ENCODE results near the gene ACTC1. TPM values are rescaled to one million over a fixed set of nuclear protein-coding genes. Genes with fewer than 3 reads are reported as not detected.
A peak's percentile ranks its signal among the peaks of the same experiment; 100 is the strongest.

ACTC1 gene
- total RNA-seq, 1 donor: not detected

GRCh38 chr15:34760909-34761308 lies 34.4 kb downstream of the ACTC1 start:
- DNase-seq (ENCODE audit: low read depth in 2 of 3, low spot score in 2 of 3): no peak

GRCh38 chr15:34759992-34760391 lies 35.4 kb downstream of the ACTC1 start:
- DNase-seq (ENCODE audit: low read depth in 2 of 3, low spot score in 2 of 3): no peak

- DNase-seq (ENCODE audit: low read depth in 2 of 3, low spot score in 2 of 3): no peak
Observed at GRCh38 chr15:34759347-34759746, 36.0 kb downstream of the ACTC1 start.

GRCh38 chr15:34757262-34757661 lies 38.1 kb downstream of the ACTC1 start:
- no peak for DNase-seq (ENCODE audit: low read depth in 2 of 3, low spot score in 2 of 3)

GRCh38 chr15:34755419-34755773 lies 40.0 kb downstream of the ACTC1 start:
- DNase-seq (ENCODE audit: low read depth in 2 of 3, low spot score in 2 of 3): no peak

GRCh38 chr15:34754674-34755418 lies 40.5 kb downstream of the ACTC1 start, which contains the start of gene GJD2:
TSS of gene GJD2 (minus strand) at chr15:34754998. CDS start at chr15:34754488, 510 bp downstream.
- DNase-seq (ENCODE audit: low read depth in 2 of 3, low spot score in 2 of 3): peak in 2 of 3 donors; percentile 4 to 12

- no peak for DNase-seq (ENCODE audit: low read depth in 2 of 3, low spot score in 2 of 3)
Observed at GRCh38 chr15:34754171-34754601, 41.2 kb downstream of the ACTC1 start.

- DNase-seq (ENCODE audit: low read depth in 2 of 3, low spot score in 2 of 3): peak in 2 of 3 donors; percentile 3 to 5
Observed at GRCh38 chr15:34753236-34753894, 42.0 kb downstream of the ACTC1 start.

GRCh38 chr15:34749691-34750090 lies 45.7 kb downstream of the ACTC1 start:
- no peak for DNase-seq (ENCODE audit: low read depth in 2 of 3, low spot score in 2 of 3)

Other genes starting within 250 kb of the ACTC1 start
- gene GOLGA8B, start 211.9 kb downstream of the ACTC1 start, total RNA-seq: 96.1 TPM
- gene GJD2, start 40.6 kb downstream of the ACTC1 start, total RNA-seq: not detected
- 12.1 TPM for gene AQR, start 174.2 kb upstream of the ACTC1 start, total RNA-seq
- gene ZNF770, start 192.7 kb upstream of the ACTC1 start, total RNA-seq: 13.2 TPM